Trophoblast cell (in vitro differentiated cells and primary cell): ENCODE results near the gene REEP1.

Experiments
- DNase-seq, 2 donors: peaks; one replicate each; pipeline ENCODE4 v3.0.0-alpha.2; 2016
- H2AFZ ChIP-seq: 2 replicates; pipeline ENCODE4 v1.6.1; 2013; ENCODE audit warnings: low read length, moderate library complexity, mild to moderate bottlenecking; ENCODE audit not compliant: insufficient read depth, poor library complexity
- H2AK5ac ChIP-seq: 2 replicates; pipeline ENCODE4 v1.6.1; 2013; ENCODE audit warnings: mild to moderate bottlenecking, low read length
- H2BK120ac ChIP-seq: 2 replicates; pipeline ENCODE4 v1.6.1; 2013; ENCODE audit warnings: low read length, mild to moderate bottlenecking, moderate library complexity; ENCODE audit not compliant: insufficient read depth, poor library complexity
- H2BK12ac ChIP-seq: 2 replicates; pipeline ENCODE4 v1.6.1; 2013; ENCODE audit warnings: mild to moderate bottlenecking, low read length, moderate library complexity
- H2BK5ac ChIP-seq: 2 replicates; pipeline ENCODE4 v1.6.1; 2013; ENCODE audit warnings: low read length, low read depth, moderate library complexity, mild to moderate bottlenecking; ENCODE audit not compliant: poor library complexity
- H3K14ac ChIP-seq: 2 replicates; pipeline ENCODE4 v1.6.1; 2013; ENCODE audit warnings: mild to moderate bottlenecking, low read length
- H3K18ac ChIP-seq: 2 replicates; pipeline ENCODE4 v1.6.1; 2013; ENCODE audit warnings: mild to moderate bottlenecking, low read length
- H3K23ac ChIP-seq: 2 replicates; pipeline ENCODE4 v1.6.1; 2013; ENCODE audit warnings: low read length
- H3K27ac ChIP-seq: 2 replicates; pipeline ENCODE4 v1.5.1; 2013; ENCODE audit warnings: low read depth, mild to moderate bottlenecking, inconsistent platforms, low read length, moderate library complexity
- H3K27me3 ChIP-seq: 2 replicates; pipeline ENCODE4 v1.6.1; 2013; ENCODE audit warnings: inconsistent platforms, mild to moderate bottlenecking, low read length, moderate library complexity; ENCODE audit not compliant: insufficient read depth
- H3K36me3 ChIP-seq, 2 experiments: 1 replicate in 1 of 2; 2 replicates in 1 of 2; pipeline ENCODE4 v1.6.1; 2013; ENCODE audit warnings: low read length in 2 of 2, mild to moderate bottlenecking in 2 of 2, moderate library complexity in 1 of 2; ENCODE audit not compliant: insufficient read depth in 2 of 2, control insufficient read depth in 1 of 2
- H3K4ac ChIP-seq: 2 replicates; pipeline ENCODE4 v1.6.1; 2013; ENCODE audit warnings: low read depth, mild to moderate bottlenecking, low read length, moderate library complexity
- H3K4me1 ChIP-seq, 2 experiments: 1 replicate in 1 of 2; 2 replicates in 1 of 2; pipeline ENCODE4 v1.6.1; 2013; ENCODE audit warnings: low read length in 2 of 2, mild to moderate bottlenecking in 2 of 2, moderate library complexity in 1 of 2; ENCODE audit not compliant: insufficient read depth in 2 of 2, control insufficient read depth in 1 of 2
- H3K4me2 ChIP-seq: 2 replicates; pipeline ENCODE4 v1.6.1; 2013; ENCODE audit warnings: inconsistent platforms, mild to moderate bottlenecking, low read length, moderate library complexity
- H3K4me3 ChIP-seq: 2 replicates; pipeline ENCODE4 v1.5.1; 2013; ENCODE audit warnings: mild to moderate bottlenecking, low read depth, low read length, inconsistent platforms
- H3K79me1 ChIP-seq: one replicate; pipeline ENCODE4 v1.6.1; 2013; ENCODE audit warnings: low read length
- H3K79me2 ChIP-seq: 2 replicates; pipeline ENCODE4 v1.6.1; 2013; ENCODE audit warnings: low read length, mild to moderate bottlenecking; ENCODE audit not compliant: control insufficient read depth, insufficient read depth, poor library complexity
- H3K9ac ChIP-seq: 2 replicates; pipeline ENCODE4 v1.6.1; 2013; ENCODE audit warnings: mild to moderate bottlenecking, low read length
- H3K9me3 ChIP-seq: 2 replicates; pipeline ENCODE4 v1.6.1; 2013; ENCODE audit warnings: low read depth, mild to moderate bottlenecking, control low read depth, inconsistent platforms, low read length; ENCODE audit not compliant: insufficient read depth
- H4K12ac ChIP-seq: 2 replicates; pipeline ENCODE4 v1.6.1; 2013; ENCODE audit warnings: low read depth, mild to moderate bottlenecking, low read length, moderate library complexity
- H4K8ac ChIP-seq: 2 replicates; pipeline ENCODE4 v1.6.1; 2013; ENCODE audit warnings: low read depth, mild to moderate bottlenecking, low read length, moderate library complexity
- H4K91ac ChIP-seq: one replicate; pipeline ENCODE4 v1.6.1; 2013; ENCODE audit warnings: low read depth, mild to moderate bottlenecking, low read length, moderate library complexity
- WGBS: extraction: QIAGEN DNeasy Blood & Tissue Kit; methylation state at CpG from one replicate; pipeline ENCODE4 v1.1.7; 2013; ENCODE audit warnings: missing lambda C conversion rate; ENCODE audit not compliant: insufficient read length, insufficient coverage; ENCODE audit errors: extremely low coverage; 5-methylcytosine and 5-hydroxymethylcytosine counted together

Gene REEP1

GRCh38 chr2:86371527-86371926, 34.1 kb upstream of the REEP1 start:
- H2BK12ac ChIP-seq: no peak overlapping the region
- H3K79me2 ChIP-seq: no peaks in the 10 kb centered on the region
- no peak overlapping the region for H3K9ac ChIP-seq
- H3K9me3 ChIP-seq: peaks cover 4% of the 10 kb centered on the region
- H4K91ac ChIP-seq: no peak overlapping the region
- no peak overlapping the region for H3K23ac ChIP-seq
- H4K12ac ChIP-seq: no peak overlapping the region
- no peak overlapping the region for H2AFZ ChIP-seq
- H3K4ac ChIP-seq: no peak overlapping the region
- H3K79me1 ChIP-seq: no peaks in the 10 kb centered on the region
- H3K18ac ChIP-seq: no peak overlapping the region
- DNase-seq: no peak
- H2BK5ac ChIP-seq: no peak overlapping the region
- H4K8ac ChIP-seq: no peak overlapping the region
- no peak overlapping the region for H2BK120ac ChIP-seq
- no peak overlapping the region for H2AK5ac ChIP-seq
- H3K14ac ChIP-seq: no peak overlapping the region
- no peak overlapping the region for H3K27ac ChIP-seq
- H3K36me3 ChIP-seq: no peaks in the 10 kb centered on the region
- H3K27me3 ChIP-seq: no peaks in the 10 kb centered on the region
- no CpG with 5 or more reads among the region's 4 CpGs for WGBS
- no peak overlapping the region for H3K4me2 ChIP-seq
- H3K4me1 ChIP-seq: peaks cover 0 to 2% of the 10 kb centered on the region in 2 experiments
- H3K4me3 ChIP-seq: no peak overlapping the region

DNA sequence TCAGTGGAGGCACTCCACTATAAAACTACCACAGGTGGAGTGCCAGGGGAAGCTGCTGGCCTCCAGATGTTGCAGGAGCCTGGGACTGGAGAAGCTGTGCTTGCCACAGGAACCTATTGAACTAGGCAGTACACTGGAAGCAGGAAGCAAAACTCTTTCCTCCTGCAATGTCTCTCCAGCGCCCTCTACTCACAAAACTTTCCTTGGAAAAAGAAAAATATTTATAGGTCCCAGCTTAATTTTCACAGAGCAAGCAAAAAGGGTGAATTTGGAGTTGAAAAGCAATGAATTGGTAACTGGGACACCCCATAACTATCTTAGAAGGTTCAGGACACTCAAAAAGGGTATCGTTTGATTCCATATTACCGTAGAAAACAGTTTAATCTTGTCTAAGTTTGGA, 33.2 kb upstream of the REEP1 start:
- Histone ChIP-seq H3K14ac (no peak overlapping the region), H3K79me2 (no peaks in the 10 kb centered on the region), H2BK120ac (no peak overlapping the region), H3K4me3 (no peak overlapping the region), H3K9ac (no peak overlapping the region), H3K4me1 (peaks cover 0 to 2% of the 10 kb centered on the region in 2 experiments), H2AFZ (no peak overlapping the region), H3K79me1 (no peaks in the 10 kb centered on the region), H3K27me3 (no peaks in the 10 kb centered on the region), H3K18ac (no peak overlapping the region), H2BK12ac (no peak overlapping the region), H3K4ac (no peak overlapping the region), H2AK5ac (no peak overlapping the region), H3K9me3 (peaks cover 4% of the 10 kb centered on the region), H3K23ac (no peak overlapping the region), H4K12ac (no peak overlapping the region), H3K27ac (no peak overlapping the region), H4K91ac (no peak overlapping the region), H3K4me2 (no peak overlapping the region), H2BK5ac (no peak overlapping the region), H3K36me3 (no peaks in the 10 kb centered on the region), H4K8ac (no peak overlapping the region)
- no CpG with 5 or more reads among the region's 3 CpGs for WGBS
- DNase-seq: no peak

DNA sequence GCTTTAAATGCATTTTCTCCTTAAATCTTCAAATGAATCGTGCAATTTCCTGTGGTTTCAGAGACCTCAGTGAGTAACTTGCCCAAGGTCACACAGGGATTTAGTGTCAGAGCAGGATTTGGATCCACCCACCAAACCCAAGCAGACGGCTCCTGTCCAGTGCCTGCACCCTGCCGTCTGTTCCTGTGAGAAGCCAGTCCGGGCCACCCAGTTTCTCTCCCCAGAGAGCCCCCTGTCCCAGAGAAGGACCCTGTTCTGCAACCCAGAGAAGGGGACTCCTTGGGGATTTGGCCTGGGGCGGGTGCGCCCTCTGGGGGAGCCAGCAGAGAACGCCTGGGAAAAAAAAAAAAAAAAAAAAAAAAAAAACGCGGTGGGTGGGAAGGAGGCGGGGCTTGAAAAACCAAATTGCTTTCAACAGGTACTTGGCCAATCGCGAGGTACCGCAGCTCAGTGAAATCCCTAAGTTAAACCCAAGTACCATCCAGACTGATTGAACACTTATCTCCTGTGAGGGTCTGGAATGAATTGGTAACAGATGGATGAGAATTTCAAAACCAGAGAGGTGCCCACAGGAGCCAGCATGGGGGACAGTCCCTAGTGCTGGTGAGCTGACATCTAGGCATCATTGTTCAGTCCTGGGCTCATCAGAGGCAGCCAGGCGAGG, 30.9 kb upstream of the REEP1 start:
- Histone ChIP-seq H3K79me2 (no peaks in the 10 kb centered on the region), H3K79me1 (no peaks in the 10 kb centered on the region), H3K36me3 (no peaks in the 10 kb centered on the region), H4K91ac (no peak overlapping the region), H3K14ac (no peak overlapping the region), H2BK120ac (no peak overlapping the region), H4K8ac (no peak overlapping the region), H2BK5ac (no peak overlapping the region), H3K4me3 (no peak overlapping the region), H3K9me3 (peaks cover 4% of the 10 kb centered on the region), H3K9ac (no peak overlapping the region), H4K12ac (no peak overlapping the region), H3K23ac (no peak overlapping the region), H3K27ac (no peak overlapping the region), H3K4me1 (peaks cover 0 to 2% of the 10 kb centered on the region in 2 experiments), H2AK5ac (no peak overlapping the region), H2AFZ (no peak overlapping the region), H3K4ac (no peak overlapping the region), H3K27me3 (no peaks in the 10 kb centered on the region), H3K18ac (no peak overlapping the region), H2BK12ac (no peak overlapping the region), H3K4me2 (peak overlapping the region; percentile 47)
- DNase-seq: peak in 1 of 2 donors; percentile 52
- no CpG with 5 or more reads among the region's 14 CpGs for WGBS

DNA sequence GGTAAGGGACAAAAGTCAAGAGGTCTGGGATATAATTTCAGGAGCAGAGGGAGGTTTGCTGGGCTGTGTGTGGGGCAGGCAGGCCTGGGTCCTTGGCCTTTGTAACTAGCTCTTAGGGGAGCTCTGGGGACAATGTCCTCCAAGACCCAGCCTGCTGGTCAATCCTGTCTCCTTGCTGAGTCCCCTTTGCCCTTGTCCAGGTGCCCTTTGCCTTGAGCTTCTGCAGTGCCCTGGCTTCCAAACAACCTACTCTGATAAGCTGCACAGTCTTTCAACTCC, 30.0 kb upstream of the REEP1 start:
- no peak for DNase-seq
- Histone ChIP-seq H3K79me1 (no peaks in the 10 kb centered on the region), H3K23ac (no peak overlapping the region), H2AFZ (no peak overlapping the region), H3K27me3 (no peaks in the 10 kb centered on the region), H3K4me3 (no peak overlapping the region), H3K9me3 (peaks cover 4% of the 10 kb centered on the region), H4K12ac (no peak overlapping the region), H3K36me3 (no peaks in the 10 kb centered on the region), H2BK5ac (no peak overlapping the region), H3K4me2 (no peak overlapping the region), H2BK12ac (no peak overlapping the region), H3K18ac (no peak overlapping the region), H4K91ac (no peak overlapping the region), H3K79me2 (no peaks in the 10 kb centered on the region), H3K4ac (no peak overlapping the region), H2BK120ac (no peak overlapping the region), H3K14ac (no peak overlapping the region), H3K27ac (no peak overlapping the region), H2AK5ac (no peak overlapping the region), H3K9ac (no peak overlapping the region), H3K4me1 (peaks cover 0 to 2% of the 10 kb centered on the region in 2 experiments), H4K8ac (no peak overlapping the region)
